Loucy (cell line): Measurements from ENCODE around the gene STOX2.

ENCODE experiments used
- H2AFZ ChIP-seq: fragments of 200-600 bp; sonication (generic); 2 replicates; pipeline ENCODE4 v1.6.0; 2016; ENCODE audit warnings: antibody characterized with exemption, mild to moderate bottlenecking, low read length, moderate library complexity
- H3F3A ChIP-seq: fragments of 200-600 bp; 2 replicates; pipeline ENCODE4 v1.6.0; 2016; ENCODE audit warnings: antibody characterized with exemption, low read depth, mild to moderate bottlenecking
- H3K27me3 ChIP-seq: fragments of 200-600 bp; sonication (generic); 2 replicates; pipeline ENCODE4 v1.6.1; 2014; ENCODE audit warnings: low read length, mild to moderate bottlenecking; ENCODE audit not compliant: insufficient read depth, poor library complexity, severe bottlenecking
- H3K36me3 ChIP-seq: fragments of 200-600 bp; sonication (generic); 2 replicates; pipeline ENCODE4 v1.6.1; 2016; ENCODE audit warnings: low read length; ENCODE audit not compliant: insufficient read depth
- H3K4me1 ChIP-seq: fragments of 200-600 bp; sonication (generic); 2 replicates; pipeline ENCODE4 v1.5.1; 2014; ENCODE audit warnings: low read length, mild to moderate bottlenecking; ENCODE audit not compliant: insufficient read depth, poor library complexity, severe bottlenecking
- H3K4me2 ChIP-seq: fragments of 200-600 bp; sonication (generic); 2 replicates; pipeline ENCODE4 v1.6.0; 2014; ENCODE audit warnings: antibody characterized with exemption, low read length, low read depth, mild to moderate bottlenecking; ENCODE audit not compliant: poor library complexity, severe bottlenecking
- H3K4me3 ChIP-seq: fragments of 200-600 bp; sonication (generic); 2 replicates; pipeline ENCODE4 v1.5.1; 2014; ENCODE audit warnings: low read length, mild to moderate bottlenecking, mixed read lengths; ENCODE audit not compliant: poor library complexity, severe bottlenecking
- H3K79me2 ChIP-seq: fragments of 200-600 bp; sonication (generic); 2 replicates; pipeline ENCODE4 v1.6.1; 2014; ENCODE audit warnings: low read length; ENCODE audit not compliant: insufficient read depth
- H3K9ac ChIP-seq: fragments of 200-600 bp; sonication (generic); 2 replicates; pipeline ENCODE4 v1.6.0; 2014; ENCODE audit warnings: mild to moderate bottlenecking, low read depth, low read length, moderate library complexity; ENCODE audit not compliant: poor library complexity, severe bottlenecking
- H3K9me2 ChIP-seq: fragments of 200-600 bp; sonication (generic); replicated peaks from 2 replicates; pipeline ENCODE4 v1.6.1; 2016; ENCODE audit warnings: low read depth, low read length, mixed read lengths
- H3K9me3 ChIP-seq: fragments of 200-600 bp; sonication (generic); 2 replicates; pipeline ENCODE4 v1.6.1; 2014; ENCODE audit warnings: mild to moderate bottlenecking, antibody characterized with exemption, low read length, low read depth; ENCODE audit not compliant: insufficient read depth
- H4K20me1 ChIP-seq: fragments of 200-600 bp; sonication (generic); 2 replicates; pipeline ENCODE4 v1.6.0; 2014; ENCODE audit warnings: antibody characterized with exemption, low read length, mild to moderate bottlenecking; ENCODE audit not compliant: insufficient read depth, poor library complexity, severe bottlenecking
- EZH2phosphoT487 ChIP-seq: fragments of 200-600 bp; IDR thresholded peaks from 2 replicates; pipeline ENCODE4 v1.6.1; 2018; ENCODE audit warnings: antibody characterized with exemption, mild to moderate bottlenecking, moderate library complexity, borderline replicate concordance
- TF ChIP-seq, protein P1 (sequence below): fragments of 200-600 bp; sonication (generic); conservative IDR thresholded peaks from 2 replicates; pipeline ENCODE4 v1.5.1; 2014; ENCODE audit warnings: mild to moderate bottlenecking, antibody characterized with exemption, low read length

Gene STOX2

GRCh38 chr4:183985786-183986185 is 80.7 kb downstream of the STOX2 start:
- Histone ChIP-seq H2AFZ (no peak overlapping the region), H3K9me3 (no peaks in the 10 kb centered on the region), H3K9me2 (no peaks in the 10 kb centered on the region), H3K9ac (no peak overlapping the region), H3K4me2 (no peak overlapping the region), H3K4me1 (no peaks in the 10 kb centered on the region), H3K36me3 (no peaks in the 10 kb centered on the region), H3K4me3 (no peak overlapping the region), H3K79me2 (no peaks in the 10 kb centered on the region), H3K27me3 (no peaks in the 10 kb centered on the region), H4K20me1 (no peaks in the 10 kb centered on the region), H3F3A (no peaks in the 10 kb centered on the region)
- no peak for TF ChIP-seq EZH2phosphoT487
- TF ChIP-seq, protein P1, sequence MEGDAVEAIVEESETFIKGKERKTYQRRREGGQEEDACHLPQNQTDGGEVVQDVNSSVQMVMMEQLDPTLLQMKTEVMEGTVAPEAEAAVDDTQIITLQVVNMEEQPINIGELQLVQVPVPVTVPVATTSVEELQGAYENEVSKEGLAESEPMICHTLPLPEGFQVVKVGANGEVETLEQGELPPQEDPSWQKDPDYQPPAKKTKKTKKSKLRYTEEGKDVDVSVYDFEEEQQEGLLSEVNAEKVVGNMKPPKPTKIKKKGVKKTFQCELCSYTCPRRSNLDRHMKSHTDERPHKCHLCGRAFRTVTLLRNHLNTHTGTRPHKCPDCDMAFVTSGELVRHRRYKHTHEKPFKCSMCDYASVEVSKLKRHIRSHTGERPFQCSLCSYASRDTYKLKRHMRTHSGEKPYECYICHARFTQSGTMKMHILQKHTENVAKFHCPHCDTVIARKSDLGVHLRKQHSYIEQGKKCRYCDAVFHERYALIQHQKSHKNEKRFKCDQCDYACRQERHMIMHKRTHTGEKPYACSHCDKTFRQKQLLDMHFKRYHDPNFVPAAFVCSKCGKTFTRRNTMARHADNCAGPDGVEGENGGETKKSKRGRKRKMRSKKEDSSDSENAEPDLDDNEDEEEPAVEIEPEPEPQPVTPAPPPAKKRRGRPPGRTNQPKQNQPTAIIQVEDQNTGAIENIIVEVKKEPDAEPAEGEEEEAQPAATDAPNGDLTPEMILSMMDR = no peak

DNA sequence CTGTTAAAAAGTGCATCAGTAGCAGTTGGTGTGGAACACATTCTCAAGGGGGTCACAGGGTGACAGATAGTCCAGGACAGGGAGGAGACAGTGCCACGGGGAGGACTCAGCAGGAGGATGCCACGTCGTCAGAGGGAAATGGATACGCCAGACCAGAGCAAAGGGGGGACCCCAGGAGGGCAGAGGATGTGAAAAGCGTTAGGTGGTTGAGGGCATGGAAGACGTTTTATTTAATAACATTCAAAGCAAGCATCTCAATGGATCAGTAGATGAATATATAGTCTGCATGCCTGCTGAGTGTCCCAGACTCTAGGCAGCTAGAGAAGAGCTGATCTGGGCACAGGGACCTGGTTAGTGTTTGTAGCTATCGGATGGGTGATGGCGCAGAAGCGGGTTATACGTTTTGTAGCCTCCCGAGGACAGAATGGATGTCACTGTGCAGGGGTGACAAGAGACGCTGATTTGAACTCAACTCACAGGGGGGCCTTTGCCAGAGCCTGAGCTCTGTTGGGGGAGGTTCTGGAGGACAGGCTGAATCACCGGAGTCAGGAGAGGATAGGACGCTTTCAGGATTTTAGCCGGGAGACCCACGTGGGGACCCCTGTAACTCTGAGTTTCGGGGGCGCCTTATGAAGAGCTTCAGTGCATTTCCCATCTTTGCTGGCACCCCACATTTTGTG is 81.3 kb downstream of the STOX2 start:
- no peak overlapping the region for H3K4me3 ChIP-seq
- H3K9ac ChIP-seq = no peak overlapping the region
- no peaks in the 10 kb centered on the region for H3K9me2 ChIP-seq
- no peak overlapping the region for H2AFZ ChIP-seq
- H3K9me3 ChIP-seq = no peaks in the 10 kb centered on the region
- no peaks in the 10 kb centered on the region for H3K79me2 ChIP-seq
- H4K20me1 ChIP-seq = no peaks in the 10 kb centered on the region
- no peaks in the 10 kb centered on the region for H3K27me3 ChIP-seq
- H3F3A ChIP-seq = no peaks in the 10 kb centered on the region
- no peaks in the 10 kb centered on the region for H3K4me1 ChIP-seq
- H3K36me3 ChIP-seq = no peaks in the 10 kb centered on the region
- TF ChIP-seq EZH2phosphoT487 = no peak
- TF ChIP-seq, protein P1 = no peak
- no peak overlapping the region for H3K4me2 ChIP-seq

GRCh38 chr4:183986971-183987946 is 82.2 kb downstream of the STOX2 start:
- Histone ChIP-seq H3K36me3 (no peaks in the 10 kb centered on the region), H3K4me1 (no peaks in the 10 kb centered on the region), H4K20me1 (no peaks in the 10 kb centered on the region), H3K9me3 (no peaks in the 10 kb centered on the region), H3K9me2 (no peaks in the 10 kb centered on the region), H3K79me2 (no peaks in the 10 kb centered on the region), H3K4me2 (no peak overlapping the region), H3K9ac (no peak overlapping the region), H3F3A (no peaks in the 10 kb centered on the region), H3K4me3 (no peak overlapping the region), H3K27me3 (no peaks in the 10 kb centered on the region), H2AFZ (no peak overlapping the region)
- TF ChIP-seq, protein P1 = no peak
- TF ChIP-seq EZH2phosphoT487 = no peak
